ENCODE results near the gene ARL5A.

- TF ChIP-seq CTCF (IDR thresholded peaks at IDR 0.05; ENCODE audit: low read depth, low read length) (no peak), MAX (IDR thresholded peaks at IDR 0.05; ENCODE audit: low read depth, low read length) (no peak), MYC (IDR thresholded peaks at IDR 0.05; ENCODE audit: low read depth, low read length) (no peak), POLR2A (IDR thresholded peaks at IDR 0.05; ENCODE audit: extremely low read depth, insufficient read length) (no peak)
Observed at GRCh38 chr2:151861174-151861573, 33.0 kb upstream of the ARL5A start.

Measured in NB4 (cell line).